Upper lobe of left lung (tissue), 4 donors: ENCODE measurements around the gene ESYT2.

Experiments used
- EP300 ChIP-seq, 4 donors: sonication (generic); formaldehyde crosslinking; IDR thresholded peaks; one replicate each; pipeline ENCODE4 v1.5.1; 2017; ENCODE audit warnings: antibody characterized with exemption in 4 of 4, control low read depth in 2 of 4
- POLR2A ChIP-seq, 4 donors: fragments of 450-650 bp; IDR thresholded peaks; one replicate each; pipeline ENCODE4 v1.5.1; 2016 to 2017; ENCODE audit warnings: antibody characterized with exemption in 4 of 4, mild to moderate bottlenecking in 2 of 4

DNA sequence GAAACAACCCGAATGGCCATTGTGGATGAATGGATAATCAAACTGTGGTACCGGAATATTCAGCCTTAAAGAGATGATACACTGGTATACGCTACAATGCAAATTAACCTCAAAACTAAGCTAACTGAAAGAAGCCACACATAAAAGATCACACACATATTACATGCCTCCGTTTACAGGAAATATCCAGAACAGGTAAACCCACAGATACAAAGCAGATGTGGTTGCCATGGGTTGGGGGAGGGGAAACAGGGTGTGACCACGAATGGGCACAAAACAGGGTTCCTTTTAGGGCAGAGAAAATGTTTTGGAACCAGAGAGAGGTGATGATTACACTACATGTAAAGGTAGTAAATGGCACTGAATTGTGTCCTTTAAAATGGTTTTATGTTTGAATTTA lies 16.6 kb downstream of the ESYT2 start:
- TF ChIP-seq POLR2A (IDR thresholded peaks at IDR 0.05) (no peak), EP300 (IDR thresholded peaks at IDR 0.05) (no peak)
